ENCODE results near the gene SLC22A23. TPM values are rescaled to one million over a fixed set of nuclear protein-coding genes. Genes with fewer than 3 reads are reported as not detected.

The SLC22A23 gene
- total RNA-seq, 1 donor from 2014 or later = 5.7 TPM

DNA sequence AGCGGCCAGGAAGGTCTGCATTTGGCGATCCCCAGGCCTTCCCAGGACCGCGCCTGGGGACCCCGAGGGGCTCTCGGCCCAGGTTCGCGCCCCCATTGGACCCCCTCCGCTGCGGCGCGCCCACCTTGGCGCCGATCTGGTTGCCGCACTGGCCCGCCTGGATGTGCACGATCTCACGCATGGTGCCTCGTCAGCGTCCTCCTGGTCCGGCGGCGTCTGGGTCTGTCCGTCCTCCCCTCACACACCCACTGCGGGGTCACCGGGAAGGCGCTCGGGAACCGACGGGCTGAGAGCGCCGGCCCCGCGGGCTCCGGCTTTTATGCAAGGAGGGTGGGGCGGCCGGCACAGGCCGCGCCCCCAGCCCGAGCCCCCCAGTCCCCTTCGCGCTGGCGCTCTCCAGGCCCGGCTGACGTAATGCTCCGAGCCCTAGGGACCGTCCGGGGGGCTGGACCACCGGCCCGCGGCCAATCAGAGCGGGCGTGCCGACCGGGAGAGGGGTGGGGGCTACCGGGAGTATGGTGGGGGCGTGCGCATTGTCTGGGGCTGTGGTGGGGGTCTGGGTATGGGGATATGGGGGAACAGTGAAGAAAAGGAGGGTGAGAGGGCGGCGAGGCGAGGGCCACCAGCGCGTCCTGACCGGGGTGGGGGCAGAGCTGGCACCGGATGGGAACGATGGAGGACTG is 229.3 kb downstream of the SLC22A23 start, which contains the start of gene TUBB2B:
Gene TUBB2B (minus strand): TSS at position 291 of the 683 bp plus-strand sequence. CDS start 110 bp downstream, at position 181.
- Mint-ChIP-seq H3K27ac (ENCODE audit: unreplicated experiment) (peak within 1 kb of the TSS; percentile 34), H3K36me3 (ENCODE audit: low read depth, unreplicated experiment) (peaks cover 13% of the 10 kb centered on the region), H3K27me3 (ENCODE audit: low read depth, unreplicated experiment) (peaks cover 6% of the 10 kb centered on the region), H3K4me1 (ENCODE audit: low read depth, unreplicated experiment) (peaks cover 25% of the 10 kb centered on the region), H3K4me3 (ENCODE audit: unreplicated experiment) (peak within 1 kb of the TSS; percentile 93), H3K9me3 (ENCODE audit: unreplicated experiment) (peaks cover 3% of the 10 kb centered on the region)
- Histone ChIP-seq H4K20me1 (ENCODE audit: insufficient read depth, low read length) (peaks cover 11% of the 10 kb centered on the region), H3K9ac (ENCODE audit: low read length) (peak within 1 kb of the TSS; percentile 72), H3K4me3 (ENCODE audit: insufficient read depth, low read depth, low read length) (peak within 1 kb of the TSS; percentile 60), H3K4me1 (ENCODE audit: insufficient read depth, low read length) (peaks cover 35% of the 10 kb centered on the region), H3K4me2 (ENCODE audit: low read length) (peak within 1 kb of the TSS; percentile 84), H3K79me2 (ENCODE audit: insufficient read depth, low read length) (peaks cover 10% of the 10 kb centered on the region), H3K36me3 (ENCODE audit: insufficient read depth, low read length) (no peaks in the 10 kb centered on the region), H2AFZ (ENCODE audit: low read depth, low read length) (peak within 1 kb of the TSS; percentile 72), H3K27ac (ENCODE audit: low read depth, low read length) (no peak within 1 kb of the TSS), H3K27me3 (ENCODE audit: insufficient read depth, low read length) (peaks cover 58% of the 10 kb centered on the region), H3K9me3 (ENCODE audit: insufficient read depth, low read depth, low read length) (no peaks in the 10 kb centered on the region)
- TF ChIP-seq EZH2 (IDR thresholded peaks at IDR 0.05; ENCODE audit: insufficient read depth, low read length) = peak; percentile 74
- TF ChIP-seq, protein P1, sequence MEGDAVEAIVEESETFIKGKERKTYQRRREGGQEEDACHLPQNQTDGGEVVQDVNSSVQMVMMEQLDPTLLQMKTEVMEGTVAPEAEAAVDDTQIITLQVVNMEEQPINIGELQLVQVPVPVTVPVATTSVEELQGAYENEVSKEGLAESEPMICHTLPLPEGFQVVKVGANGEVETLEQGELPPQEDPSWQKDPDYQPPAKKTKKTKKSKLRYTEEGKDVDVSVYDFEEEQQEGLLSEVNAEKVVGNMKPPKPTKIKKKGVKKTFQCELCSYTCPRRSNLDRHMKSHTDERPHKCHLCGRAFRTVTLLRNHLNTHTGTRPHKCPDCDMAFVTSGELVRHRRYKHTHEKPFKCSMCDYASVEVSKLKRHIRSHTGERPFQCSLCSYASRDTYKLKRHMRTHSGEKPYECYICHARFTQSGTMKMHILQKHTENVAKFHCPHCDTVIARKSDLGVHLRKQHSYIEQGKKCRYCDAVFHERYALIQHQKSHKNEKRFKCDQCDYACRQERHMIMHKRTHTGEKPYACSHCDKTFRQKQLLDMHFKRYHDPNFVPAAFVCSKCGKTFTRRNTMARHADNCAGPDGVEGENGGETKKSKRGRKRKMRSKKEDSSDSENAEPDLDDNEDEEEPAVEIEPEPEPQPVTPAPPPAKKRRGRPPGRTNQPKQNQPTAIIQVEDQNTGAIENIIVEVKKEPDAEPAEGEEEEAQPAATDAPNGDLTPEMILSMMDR (IDR thresholded peaks at IDR 0.05; ENCODE audit: insufficient read depth, low read depth, low read length) = no peak
- DNase-seq (ENCODE audit: low read depth) = peak; percentile 42
- no peak for FAIRE-seq

GRCh38 chr6:3226481-3227362 is 230.1 kb downstream of the SLC22A23 start:
- Histone ChIP-seq H2AFZ (ENCODE audit: low read depth, low read length) (peak overlapping the region; percentile 72), H3K9ac (ENCODE audit: low read length) (peak overlapping the region; percentile 72), H3K79me2 (ENCODE audit: insufficient read depth, low read length) (peaks cover 10% of the 10 kb centered on the region), H3K4me2 (ENCODE audit: low read length) (peak overlapping the region; percentile 84), H3K4me3 (ENCODE audit: insufficient read depth, low read depth, low read length) (peak overlapping the region; percentile 60), H4K20me1 (ENCODE audit: insufficient read depth, low read length) (peaks cover 11% of the 10 kb centered on the region), H3K27ac (ENCODE audit: low read depth, low read length) (no peak overlapping the region), H3K4me1 (ENCODE audit: insufficient read depth, low read length) (peaks cover 32% of the 10 kb centered on the region), H3K27me3 (ENCODE audit: insufficient read depth, low read length) (peaks cover 50% of the 10 kb centered on the region), H3K9me3 (ENCODE audit: insufficient read depth, low read depth, low read length) (no peaks in the 10 kb centered on the region), H3K36me3 (ENCODE audit: insufficient read depth, low read length) (no peaks in the 10 kb centered on the region)
- peaks cover 3% of the 10 kb centered on the region for H3K9me3 Mint-ChIP-seq (ENCODE audit: unreplicated experiment)
- H3K4me3 Mint-ChIP-seq (ENCODE audit: unreplicated experiment) = peak overlapping the region; percentile 93
- H3K27ac Mint-ChIP-seq (ENCODE audit: unreplicated experiment) = peak overlapping the region; percentile 34
- DNase-seq (ENCODE audit: low read depth) (peak; percentile 57), FAIRE-seq (no peak)
- H3K36me3 Mint-ChIP-seq (ENCODE audit: low read depth, unreplicated experiment) = peaks cover 13% of the 10 kb centered on the region
- peaks cover 6% of the 10 kb centered on the region for H3K27me3 Mint-ChIP-seq (ENCODE audit: low read depth, unreplicated experiment)
- TF ChIP-seq EZH2 (IDR thresholded peaks at IDR 0.05; ENCODE audit: insufficient read depth, low read length) = peak; percentile 63
- TF ChIP-seq, protein P1 (IDR thresholded peaks at IDR 0.05; ENCODE audit: insufficient read depth, low read depth, low read length) = no peak
- peaks cover 23% of the 10 kb centered on the region for H3K4me1 Mint-ChIP-seq (ENCODE audit: low read depth, unreplicated experiment)
